Keratinocyte (primary cell): ENCODE measurements around the gene ISX. TPM values are rescaled to one million over a fixed set of nuclear protein-coding genes. Genes with fewer than 3 reads are reported as not detected.

ENCODE experiments used
- DNase-seq: peaks from one replicate; pipeline ENCODE4 v3.0.0-alpha.2; 2011; ENCODE audit warnings: low read depth, missing footprints, low spot score
- FAIRE-seq: peaks from 2 replicates; lab custom pipeline; 2011; peaks lifted over from hg19 to GRCh38; lab: Jason Lieb, UNC
- H2AFZ ChIP-seq: 2 replicates; pipeline ENCODE4 v1.6.0; 2012; ENCODE audit warnings: low read length, control low read depth, inconsistent platforms; ENCODE audit not compliant: control insufficient read depth
- H3K27ac ChIP-seq: 2 replicates; pipeline ENCODE4 v1.5.1; 2011; ENCODE audit warnings: low read length; ENCODE audit not compliant: control insufficient read depth, insufficient read depth
- H3K27me3 ChIP-seq: 3 replicates; pipeline ENCODE4 v1.6.0; 2011; ENCODE audit warnings: low read length; ENCODE audit not compliant: control insufficient read depth, insufficient read depth; ENCODE audit errors: extremely low read depth
- H3K36me3 ChIP-seq, 2 experiments: 2 replicates in 1 of 2; 3 replicates in 1 of 2; pipeline ENCODE4 v1.5.1; 2011; ENCODE audit warnings: low read length in 2 of 2, mild to moderate bottlenecking in 1 of 2; ENCODE audit not compliant: control insufficient read depth in 2 of 2, insufficient read depth in 2 of 2; ENCODE audit errors: extremely low read depth in 1 of 2
- H3K4me1 ChIP-seq: 3 replicates; pipeline ENCODE4 v1.5.1; 2011; ENCODE audit warnings: low read length; ENCODE audit not compliant: control insufficient read depth, insufficient read depth; ENCODE audit errors: extremely low read depth
- H3K4me2 ChIP-seq: 3 replicates; pipeline ENCODE4 v1.6.0; 2011; ENCODE audit warnings: low read depth, low read length; ENCODE audit not compliant: control insufficient read depth, insufficient read depth; ENCODE audit errors: extremely low read depth
- H3K4me3 ChIP-seq, 3 experiments: fragments of 200-600 bp in 1 of 3; sonication (generic) in 1 of 3; 2 replicates in 2 of 3; 3 replicates in 1 of 3; pipeline ENCODE4 v1.5.1; 2011 to 2016; ENCODE audit warnings: low read length in 3 of 3, mild to moderate bottlenecking in 3 of 3, control low read depth in 2 of 3, inconsistent platforms in 1 of 3, low read depth in 1 of 3, mixed read lengths in 1 of 3, mixed run types in 1 of 3, moderate library complexity in 1 of 3; ENCODE audit not compliant: control insufficient read depth in 2 of 3, insufficient read depth in 2 of 3; ENCODE audit errors: extremely low read depth in 1 of 3
- H3K79me2 ChIP-seq: 2 replicates; pipeline ENCODE4 v1.6.0; 2012; ENCODE audit warnings: low read length; ENCODE audit not compliant: control insufficient read depth, insufficient read depth
- H3K9ac ChIP-seq: 3 replicates; pipeline ENCODE4 v1.6.0; 2011; ENCODE audit warnings: low read length; ENCODE audit not compliant: control insufficient read depth, insufficient read depth; ENCODE audit errors: extremely low read depth
- H3K9me1 ChIP-seq: 3 replicates; pipeline ENCODE4 v1.6.0; 2011; ENCODE audit warnings: low read length; ENCODE audit not compliant: control insufficient read depth, insufficient read depth; ENCODE audit errors: extremely low read depth
- H3K9me3 ChIP-seq: 2 replicates; pipeline ENCODE4 v1.5.1; 2012; ENCODE audit warnings: low read depth, low read length; ENCODE audit not compliant: control insufficient read depth
- H4K20me1 ChIP-seq: 3 replicates; pipeline ENCODE4 v1.6.0; 2011; ENCODE audit warnings: low read length; ENCODE audit not compliant: control insufficient read depth, insufficient read depth; ENCODE audit errors: extremely low read depth
- CTCF ChIP-seq, 3 experiments: IDR thresholded peaks in 1 of 3; conservative IDR thresholded peaks in 1 of 3; optimal IDR thresholded peaks in 1 of 3; 2 replicates in 2 of 3; 3 replicates in 1 of 3; pipeline versions ENCODE3 to v1.5.1; 2011; ENCODE audit warnings: low read length in 3 of 3, mild to moderate bottlenecking in 3 of 3, moderate library complexity in 2 of 3, control low read depth in 1 of 3, inconsistent platforms in 1 of 3; ENCODE audit not compliant: insufficient read depth in 2 of 3; ENCODE audit errors: extremely low read depth in 1 of 3
- EZH2 ChIP-seq: IDR thresholded peaks from one replicate; pipeline ENCODE4 v1.6.1; 2012; ENCODE audit warnings: inconsistent platforms, mild to moderate bottlenecking, low read length, moderate library complexity
- dilution Hi-C: fragments of 300-500 bp; cut with MboI; formaldehyde crosslinking; loops from one replicate; pipeline ENCODE4 v1.7.0; 2020; ENCODE audit warnings: low sequenced_read_pairs; ENCODE audit not compliant: extremely low pct_ligation_motif_present
- polyA plus RNA-seq, 5 experiments: library from polyadenylated mRNA; depleted of rRNA in 3 of 5; stranded (reverse) in 3 of 5; stranded (forward) in 1 of 5; unstranded in 1 of 5; fragments of >200 nt; gene quantifications; 1 replicate in 1 of 5; 2 replicates in 3 of 5; 3 replicates in 1 of 5; pipeline versions ENCODE4 v1.2.1 to v1.2.3, GENCODE V29; 2011 to 2012; ENCODE audit warnings: missing spikeins in 2 of 5, low read depth in 1 of 5, low replicate concordance in 1 of 5

ISX gene
- polyA plus RNA-seq, 1 donor (not counting 4 experiments of a cell fraction or from before 2014, with no cell fraction given), result not detected

GRCh38 chr22:35056486-35056885 lies 9.5 kb upstream of the ISX start:
- Histone ChIP-seq H3K9me3 (peaks cover 2% of the 10 kb centered on the region), H3K4me3 (no peak overlapping the region), H3K4me2 (no peak overlapping the region), H3K9me1 (no peaks in the 10 kb centered on the region), H3K79me2 (no peaks in the 10 kb centered on the region), H3K9ac (no peak overlapping the region), H3K36me3 (no peaks in the 10 kb centered on the region), H3K27ac (no peak overlapping the region), H4K20me1 (no peaks in the 10 kb centered on the region), H3K27me3 (no peaks in the 10 kb centered on the region), H2AFZ (no peak overlapping the region), H3K4me1 (no peaks in the 10 kb centered on the region)
- dilution Hi-C loops, result no loop called here
- TF ChIP-seq CTCF (optimal IDR thresholded peaks at IDR 0.05 in 1 of 3, IDR thresholded peaks at IDR 0.05 in 1 of 3, conservative IDR thresholded peaks at IDR 0.05 in 1 of 3; ENCODE audit: extremely low read depth in 1 of 3, insufficient read depth in 2 of 3, low read length in 3 of 3) (no peak), EZH2 (no peak)
- DNase-seq (no peak), FAIRE-seq (no peak)

- peaks cover 2% of the 10 kb centered on the region for H3K9me3 ChIP-seq
- TF ChIP-seq CTCF (optimal IDR thresholded peaks at IDR 0.05 in 1 of 3, IDR thresholded peaks at IDR 0.05 in 1 of 3, conservative IDR thresholded peaks at IDR 0.05 in 1 of 3; ENCODE audit: extremely low read depth in 1 of 3, insufficient read depth in 2 of 3, low read length in 3 of 3), result no peak
- no peak for TF ChIP-seq EZH2
- no peaks in the 10 kb centered on the region for H3K9me1 ChIP-seq
- no peak overlapping the region for H3K4me3 ChIP-seq
- no peak for FAIRE-seq
- H3K79me2 ChIP-seq, result no peaks in the 10 kb centered on the region
- H3K4me2 ChIP-seq, result no peak overlapping the region
- no peaks in the 10 kb centered on the region for H3K4me1 ChIP-seq
- no peak overlapping the region for H3K27ac ChIP-seq
- no peak overlapping the region for H3K9ac ChIP-seq
- no peaks in the 10 kb centered on the region for H4K20me1 ChIP-seq
- H2AFZ ChIP-seq, result no peak overlapping the region
- H3K27me3 ChIP-seq, result no peaks in the 10 kb centered on the region
- no peak for DNase-seq
- H3K36me3 ChIP-seq, result no peaks in the 10 kb centered on the region
- dilution Hi-C loops, result no loop called here
Observed at GRCh38 chr22:35057155-35057554, 8.8 kb upstream of the ISX start.
